ENCODE results near the gene KSR1. TPM values are rescaled to one million over a fixed set of nuclear protein-coding genes. Genes with fewer than 3 reads are reported as not detected.

The KSR1 gene
- total and polyA plus RNA-seq, 10 of the 15 experiments (the other 5 are each of a cell fraction or from before 2014, with no cell fraction given) = 0.97 to 66.6 (median 22.9) TPM

GRCh38 chr17:27581016-27581415 lies 124.8 kb downstream of the KSR1 start (continued):
- no peak for TF ChIP-seq ZNF592 (IDR thresholded peaks at IDR 0.05)
- no peak for TF ChIP-seq NR2F1 (conservative IDR thresholded peaks at IDR 0.05)
- TF ChIP-seq, protein P1, sequence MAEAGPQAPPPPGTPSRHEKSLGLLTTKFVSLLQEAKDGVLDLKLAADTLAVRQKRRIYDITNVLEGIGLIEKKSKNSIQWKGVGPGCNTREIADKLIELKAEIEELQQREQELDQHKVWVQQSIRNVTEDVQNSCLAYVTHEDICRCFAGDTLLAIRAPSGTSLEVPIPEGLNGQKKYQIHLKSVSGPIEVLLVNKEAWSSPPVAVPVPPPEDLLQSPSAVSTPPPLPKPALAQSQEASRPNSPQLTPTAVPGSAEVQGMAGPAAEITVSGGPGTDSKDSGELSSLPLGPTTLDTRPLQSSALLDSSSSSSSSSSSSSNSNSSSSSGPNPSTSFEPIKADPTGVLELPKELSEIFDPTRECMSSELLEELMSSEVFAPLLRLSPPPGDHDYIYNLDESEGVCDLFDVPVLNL (IDR thresholded peaks at IDR 0.05; ENCODE audit: low read depth, low read length) = no peak
- no peak for TF ChIP-seq PAX5 (IDR thresholded peaks at IDR 0.05; ENCODE audit: borderline replicate concordance, low read depth, low read length)
- TF ChIP-seq ELK1 (IDR thresholded peaks at IDR 0.05; ENCODE audit: low read depth, low read length) = no peak
- no peak for TF ChIP-seq NBN (IDR thresholded peaks at IDR 0.05)
- TF ChIP-seq RAD21 (IDR thresholded peaks at IDR 0.05; ENCODE audit: insufficient read depth, low read depth, low read length) = no peak

Measured in GM12878 (cell line).